ENCODE measurements around the gene TULP4.
"Not testable (repeated sequence)": the region's sequence is repeated elsewhere in the genome, so short reads cannot be mapped to it uniquely, and the experiment has no call there.

TULP4 gene

GRCh38 chr6:158388727-158389126 is 76.5 kb downstream of the TULP4 start:
- no peak for DNase-seq (ENCODE audit: low read depth in 1 of 2, low spot score in 1 of 2)

GRCh38 chr6:158389193-158389919 is 77.1 kb downstream of the TULP4 start:
- no peak for DNase-seq (ENCODE audit: low read depth in 1 of 2, low spot score in 1 of 2)

DNA sequence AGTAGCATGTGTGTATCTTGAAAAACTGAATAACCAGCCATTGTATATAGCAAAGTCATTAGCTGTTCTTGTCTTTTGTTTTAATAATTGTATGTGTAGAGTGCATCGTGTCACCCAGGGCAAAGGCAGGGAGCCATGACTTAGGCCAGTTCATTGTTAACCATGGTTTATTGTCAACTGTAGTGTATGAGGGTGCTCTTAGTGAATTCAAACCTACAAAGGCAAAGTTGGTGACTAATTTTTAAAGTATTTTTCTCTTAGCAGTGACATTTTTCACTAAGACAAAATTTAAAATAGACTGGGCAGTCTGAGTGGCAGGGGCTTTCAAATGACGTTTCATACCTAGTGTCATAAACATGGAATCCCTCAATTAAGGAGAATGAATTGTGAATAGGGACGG is 79.0 kb downstream of the TULP4 start:
- no peak for DNase-seq (ENCODE audit: low read depth in 1 of 2, low spot score in 1 of 2)

DNA sequence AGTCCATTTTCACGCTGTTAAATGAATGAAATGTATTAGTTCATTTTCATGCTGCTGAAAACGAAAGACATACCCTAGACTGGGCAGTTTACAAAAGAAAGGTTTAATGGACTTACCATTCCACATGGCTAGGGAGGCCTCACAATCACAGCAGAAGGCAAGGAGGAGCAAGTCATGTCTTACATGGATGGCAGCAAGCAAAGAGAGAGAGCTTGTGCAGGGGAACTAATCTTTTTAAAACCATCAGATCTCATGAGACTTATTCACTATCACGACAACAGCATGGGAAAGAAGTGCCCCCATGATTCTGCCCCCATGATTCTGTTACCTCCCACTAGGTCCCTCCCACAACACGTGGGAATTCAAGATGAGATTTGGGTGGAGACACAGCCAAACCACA is 79.7 kb downstream of the TULP4 start:
- not testable (repeated sequence) for DNase-seq (ENCODE audit: low read depth in 1 of 2, low spot score in 1 of 2)

DNA sequence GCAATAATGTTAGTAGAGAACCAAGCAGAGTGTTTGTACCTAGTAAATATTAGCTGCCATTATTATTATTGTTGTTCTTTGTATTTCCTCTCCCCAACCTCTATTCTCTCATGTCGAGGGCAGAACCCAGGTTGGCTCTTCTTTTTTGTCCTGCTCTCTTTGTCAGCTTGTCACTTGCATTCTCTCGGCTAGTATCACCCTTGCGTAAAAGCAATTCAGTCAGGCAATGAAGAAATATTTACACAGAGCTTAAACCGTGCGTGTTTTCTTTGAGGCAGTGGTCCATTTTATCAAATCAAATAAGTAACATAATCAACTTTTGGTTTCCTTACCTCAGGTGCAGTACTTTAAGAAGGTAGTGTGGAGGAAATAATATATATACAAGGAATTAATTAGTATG is 83.9 kb downstream of the TULP4 start:
- no peak for DNase-seq (ENCODE audit: low read depth in 1 of 2, low spot score in 1 of 2)

DNA sequence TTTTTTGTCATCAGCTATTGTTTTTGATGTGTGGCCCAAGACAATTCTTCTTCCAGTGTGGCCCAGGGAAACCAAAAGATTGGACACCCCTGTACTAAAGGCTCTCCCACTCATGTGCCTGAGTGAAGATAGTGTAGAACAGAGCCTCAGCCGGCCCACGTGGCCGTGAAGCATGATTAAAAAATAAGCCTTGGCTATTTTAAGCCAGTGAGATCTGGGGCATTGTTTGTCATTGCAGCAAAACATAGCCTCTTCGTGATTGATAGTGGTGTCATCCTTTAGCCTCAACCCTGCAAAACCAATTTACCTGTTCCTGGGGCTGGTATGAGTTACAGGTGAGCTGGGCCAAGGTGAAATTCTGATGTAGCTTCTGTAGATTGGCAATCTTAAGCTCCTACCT is 85.3 kb downstream of the TULP4 start:
- no peak for DNase-seq (ENCODE audit: low read depth in 1 of 2, low spot score in 1 of 2)

DNA sequence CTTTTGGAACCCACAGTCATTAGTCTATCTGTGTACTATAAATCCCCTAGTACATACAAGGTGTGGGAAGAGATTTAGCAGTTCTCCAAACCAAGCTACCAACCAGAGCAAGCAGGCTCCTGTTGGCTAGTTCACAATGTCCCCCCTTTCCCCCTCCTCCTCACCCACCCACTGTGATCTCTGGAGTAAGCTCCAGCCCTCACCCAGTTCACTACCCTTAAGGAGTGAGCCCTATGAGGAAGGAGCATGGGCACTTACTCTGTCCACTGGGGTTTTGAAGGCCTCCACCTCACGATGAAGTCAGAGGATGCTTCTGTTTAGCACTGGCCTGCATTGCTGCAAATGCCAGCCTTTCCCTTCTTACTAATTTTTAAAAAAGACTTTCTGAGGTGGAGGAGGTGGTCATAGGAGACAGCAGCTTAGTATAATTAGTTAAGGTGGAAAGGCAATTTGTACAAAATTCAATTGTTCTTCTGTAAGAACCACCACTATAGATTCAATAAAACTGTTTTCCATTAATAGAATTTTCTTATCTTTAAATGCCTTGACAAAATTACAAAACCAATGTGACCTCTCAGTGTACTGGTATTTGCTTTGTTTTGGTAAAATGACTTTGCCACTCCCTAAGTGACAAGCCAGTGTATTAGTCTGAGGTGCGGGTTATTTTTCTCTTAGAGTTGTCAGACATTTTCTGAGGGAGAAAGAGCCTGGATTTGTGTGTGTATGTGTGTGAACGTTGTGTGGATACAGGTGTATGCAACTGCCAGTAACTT is 86.2 kb downstream of the TULP4 start:
- DNase-seq (ENCODE audit: low read depth in 1 of 2, low spot score in 1 of 2), result no peak

DNA sequence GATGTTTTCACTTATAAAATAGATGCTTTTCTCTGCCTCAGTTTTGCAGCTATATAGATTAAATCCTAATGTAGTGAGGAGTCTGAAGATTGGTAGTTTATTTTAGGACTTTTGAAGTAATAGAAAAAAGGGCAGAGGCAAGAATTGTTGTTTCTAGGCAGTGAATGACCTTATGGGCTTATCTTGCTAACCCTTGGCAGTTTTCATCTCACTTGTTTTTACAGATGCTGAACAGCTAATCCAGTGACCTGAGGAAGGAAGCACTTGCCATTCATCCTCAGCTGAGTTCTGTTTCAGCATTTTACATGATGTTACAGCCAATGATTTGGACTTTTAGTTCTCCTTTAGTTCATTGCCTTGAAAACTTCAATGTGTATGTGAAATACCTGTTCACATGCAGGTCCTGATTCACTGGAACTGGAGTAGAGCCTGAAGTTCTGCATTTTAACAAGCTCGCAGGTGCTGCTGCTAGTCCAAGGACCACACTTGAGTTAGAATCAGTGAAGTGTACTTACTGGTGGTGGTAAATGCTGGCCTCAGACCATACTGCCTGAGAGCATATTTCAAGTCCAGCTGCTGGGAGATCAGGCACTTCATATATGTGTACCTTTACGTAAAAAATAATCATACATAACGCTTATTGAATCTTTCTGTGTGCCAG is 86.9 kb downstream of the TULP4 start:
- DNase-seq (ENCODE audit: low read depth in 1 of 2, low spot score in 1 of 2), result no peak

GRCh38 chr6:158402184-158402583 is 89.9 kb downstream of the TULP4 start:
- no peak for DNase-seq (ENCODE audit: low read depth in 1 of 2, low spot score in 1 of 2)

- not testable (repeated sequence) for DNase-seq (ENCODE audit: low read depth in 1 of 2, low spot score in 1 of 2)
Measured at GRCh38 chr6:158405321-158405831, 93.1 kb downstream of the TULP4 start.

DNA sequence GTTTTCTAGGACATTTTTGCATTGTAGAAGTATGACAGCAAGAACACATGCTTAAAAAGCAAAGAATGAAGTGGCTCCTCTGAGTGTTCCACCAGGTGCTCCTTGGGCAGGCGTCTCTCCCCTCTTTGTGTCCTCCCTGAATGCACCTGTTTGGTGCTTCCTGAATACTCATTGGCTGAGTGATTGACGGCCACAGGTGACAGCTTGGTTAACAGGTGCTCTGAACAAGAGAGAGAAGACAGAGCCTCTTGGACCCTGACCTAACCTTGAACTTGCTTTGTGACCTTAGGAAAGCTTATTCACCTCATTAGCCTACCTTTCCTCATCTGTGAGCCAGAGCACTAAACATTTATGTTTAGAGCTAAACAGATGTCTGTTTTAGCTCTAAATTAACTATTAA is 93.7 kb downstream of the TULP4 start:
- no peak for DNase-seq (ENCODE audit: low read depth in 1 of 2, low spot score in 1 of 2)

- DNase-seq (ENCODE audit: low read depth in 1 of 2, low spot score in 1 of 2), result no peak
Measured at GRCh38 chr6:158406736-158407135, 94.5 kb downstream of the TULP4 start.

DNA sequence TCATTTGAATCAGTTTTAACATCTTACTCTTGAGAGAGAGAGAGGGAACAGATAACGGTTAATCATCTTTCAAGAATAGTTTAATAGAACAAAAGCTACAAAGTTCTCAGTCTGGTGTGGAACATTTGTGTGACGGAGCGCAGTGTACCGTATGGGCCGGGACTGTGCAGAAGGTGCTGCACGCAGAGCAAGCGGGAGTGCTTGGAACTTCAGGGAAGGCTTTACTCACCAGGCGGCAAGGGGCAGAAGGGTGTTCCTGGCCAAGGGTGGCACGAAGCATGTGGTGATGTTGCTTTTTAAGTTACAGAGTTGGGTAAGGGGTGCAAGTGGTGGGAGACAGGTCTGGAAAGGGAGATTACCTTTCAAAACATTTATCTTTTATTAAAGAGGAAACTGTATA is 95.7 kb downstream of the TULP4 start:
- no peak for DNase-seq (ENCODE audit: low read depth in 1 of 2, low spot score in 1 of 2)

GRCh38 chr6:158408552-158409130 is 96.4 kb downstream of the TULP4 start:
- DNase-seq (ENCODE audit: low read depth in 1 of 2, low spot score in 1 of 2), result no peak

DNA sequence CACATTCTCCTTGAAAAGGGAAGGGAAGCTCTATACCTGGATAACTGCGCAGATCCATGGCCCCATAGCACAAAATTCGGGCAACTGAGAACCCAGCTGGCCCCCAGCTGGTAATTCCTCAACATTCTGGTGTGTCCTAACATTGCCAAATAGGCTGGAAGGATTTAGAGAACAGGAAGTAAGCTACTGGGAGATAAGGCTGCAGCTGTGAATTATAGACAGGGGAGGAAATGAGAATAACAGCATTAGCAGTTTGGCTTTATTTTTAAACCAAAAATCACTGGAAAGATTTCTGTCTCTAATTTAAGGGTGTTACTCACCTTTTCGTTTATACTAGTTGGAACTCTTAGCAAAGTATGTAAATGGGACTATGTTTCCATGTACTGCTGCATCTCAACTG is 97.2 kb downstream of the TULP4 start:
- no peak for DNase-seq (ENCODE audit: low read depth in 1 of 2, low spot score in 1 of 2)

- no peak for DNase-seq (ENCODE audit: low read depth in 1 of 2, low spot score in 1 of 2)
Measured at GRCh38 chr6:158410784-158411183, 98.5 kb downstream of the TULP4 start.

DNA sequence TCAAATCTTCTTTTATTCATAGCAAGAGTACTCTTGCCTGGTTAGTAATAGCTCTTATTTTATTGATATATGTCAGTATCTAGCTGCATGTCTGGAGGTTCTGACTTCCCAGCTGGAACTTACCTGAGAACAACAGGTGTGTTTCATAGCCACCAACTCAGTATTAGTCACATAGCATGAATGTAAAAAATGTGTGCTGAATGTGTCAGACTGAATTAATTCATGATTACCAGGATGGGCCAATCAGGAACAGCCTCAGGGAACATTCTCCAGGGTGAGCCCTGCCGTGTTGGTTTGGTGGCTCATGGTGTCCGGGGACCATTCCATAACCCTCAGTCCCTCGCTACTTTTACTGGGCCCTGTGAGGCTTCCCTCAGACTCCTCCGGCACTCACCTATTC is 99.7 kb downstream of the TULP4 start:
- no peak for DNase-seq (ENCODE audit: low read depth in 1 of 2, low spot score in 1 of 2)

GRCh38 chr6:158413028-158413427 is 100.8 kb downstream of the TULP4 start:
- no peak for DNase-seq (ENCODE audit: low read depth in 1 of 2, low spot score in 1 of 2)

DNA sequence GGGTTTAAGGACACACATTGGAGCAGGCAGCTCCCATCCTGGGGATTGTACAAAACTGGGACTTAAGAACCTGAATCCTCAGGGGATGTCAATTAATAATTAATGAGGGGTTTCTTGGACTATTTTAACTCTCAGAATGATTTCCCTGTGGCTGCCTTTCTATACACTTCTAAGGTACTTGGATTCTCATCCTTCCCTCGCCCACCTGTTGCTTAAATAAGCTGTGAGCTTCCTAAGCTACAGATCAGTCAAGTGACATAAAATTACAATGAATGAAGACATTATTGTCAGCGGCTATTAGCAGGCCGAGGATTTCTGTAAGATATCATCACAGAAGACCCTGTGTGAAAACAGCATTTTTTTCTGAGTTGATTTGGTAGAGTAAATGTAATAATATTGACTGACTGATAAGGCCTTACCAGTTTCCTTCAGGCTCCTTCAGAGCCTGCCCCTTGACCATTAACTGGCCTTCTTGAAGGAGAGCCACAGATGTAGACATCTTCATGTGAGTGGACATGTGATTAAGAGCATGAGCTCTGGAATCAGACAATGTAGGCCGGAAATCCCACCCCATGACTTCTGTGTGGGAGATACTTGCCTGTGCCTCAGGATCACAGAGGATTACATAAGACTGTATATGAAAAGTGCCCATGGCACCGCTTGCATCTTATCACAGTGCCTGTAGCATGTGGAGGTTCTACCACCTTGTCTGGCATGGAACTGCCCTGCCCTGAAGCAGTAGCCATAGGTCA is 101.7 kb downstream of the TULP4 start:
- DNase-seq (ENCODE audit: low read depth in 1 of 2, low spot score in 1 of 2), result no peak

GRCh38 chr6:158414851-158415262 is 102.6 kb downstream of the TULP4 start:
- DNase-seq (ENCODE audit: low read depth in 1 of 2, low spot score in 1 of 2), result no peak

DNA sequence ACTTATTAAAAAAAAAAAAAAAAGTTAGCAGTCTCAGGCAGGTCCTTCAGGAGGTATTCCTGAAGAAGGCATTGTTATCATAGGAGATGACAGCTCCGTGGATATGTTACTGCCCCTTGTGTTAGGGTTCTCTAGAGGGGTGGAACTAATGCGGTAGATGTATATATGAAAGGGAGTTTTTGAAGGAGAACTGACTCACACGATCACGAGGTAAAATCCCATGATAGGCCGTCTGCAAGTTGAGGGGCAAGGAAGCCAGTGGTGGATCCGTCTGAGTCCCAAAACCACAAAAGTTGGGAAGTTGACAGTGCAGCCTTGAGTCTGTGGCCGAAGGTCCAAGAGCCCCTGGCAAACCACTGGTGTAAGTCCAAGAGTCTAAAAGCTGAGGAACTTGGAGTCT is 103.4 kb downstream of the TULP4 start:
- DNase-seq (ENCODE audit: low read depth in 1 of 2, low spot score in 1 of 2), result no peak
